Measurements from ENCODE around the gene COPZ2.
"Not testable (repeated sequence)": the region's sequence is repeated elsewhere in the genome, so short reads cannot be mapped to it uniquely, and the experiment has no call there.

The COPZ2 gene

GRCh38 chr17:48014595-48015111 lies 22.9 kb downstream of the COPZ2 start:
- intact Hi-C loops (cut with DNase I): no loop called here
- DNase-seq: peak in 1 of 42 donors; percentile 14

DNA sequence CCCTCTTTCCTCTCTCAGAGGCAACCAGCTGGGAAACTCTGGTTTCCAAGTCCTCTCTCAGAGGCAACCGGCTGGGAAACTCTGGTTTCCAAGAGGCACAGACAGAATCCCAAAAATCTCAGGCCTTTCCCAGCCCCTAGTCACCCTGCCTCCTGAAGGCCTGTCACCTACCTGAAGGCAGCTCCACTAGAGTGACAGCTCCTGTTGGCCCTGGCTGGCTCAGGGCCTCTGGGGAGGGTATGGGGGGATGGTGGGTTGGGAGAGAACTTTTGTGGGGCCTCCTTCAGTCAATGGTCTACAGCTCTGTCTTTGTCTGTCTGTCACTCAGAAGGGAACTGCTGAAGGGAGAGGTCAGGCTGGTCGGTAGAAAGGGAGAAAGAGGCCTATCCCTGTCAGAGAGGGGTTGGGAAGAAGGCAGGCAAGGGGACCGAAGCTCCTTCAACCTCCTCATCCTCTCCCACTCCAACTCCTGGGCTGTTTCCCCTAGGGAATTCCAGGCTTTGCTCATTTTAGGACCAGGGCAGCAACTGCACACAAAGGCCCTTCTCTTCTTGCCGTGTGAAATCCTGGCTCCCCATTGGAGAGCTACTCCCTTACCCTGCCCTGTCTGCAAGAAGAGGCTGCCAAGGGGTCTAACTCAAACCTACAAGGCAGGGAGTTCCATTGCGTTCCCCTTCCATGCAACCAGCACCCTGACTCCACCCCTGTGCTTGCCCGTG lies 23.6 kb downstream of the COPZ2 start:
- intact Hi-C loops (cut with DNase I): no loop called here

DNA sequence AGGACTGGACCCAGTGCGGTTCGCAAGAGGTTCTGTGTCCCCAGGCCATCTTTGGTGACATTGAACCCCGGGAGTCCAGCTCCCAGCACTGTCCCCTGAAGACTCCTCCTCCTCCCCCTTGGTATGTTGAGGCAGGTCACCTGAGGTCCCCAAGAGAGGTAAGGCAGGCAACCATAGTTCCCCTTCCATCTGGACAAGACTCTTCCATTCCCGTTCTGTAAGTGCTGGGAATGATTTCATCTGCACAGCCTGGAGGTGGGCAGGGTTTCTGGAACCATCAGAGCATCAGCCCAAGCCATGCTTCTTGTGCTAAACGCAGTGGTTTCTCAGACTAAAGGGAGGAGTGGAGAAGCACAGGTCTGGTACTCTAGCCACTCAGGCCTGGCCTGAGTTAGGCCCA lies 24.9 kb downstream of the COPZ2 start:
- intact Hi-C loops (cut with DNase I): no loop called here
- no peak for DNase-seq

More for the DNA sequence above, 23.6 kb downstream of the COPZ2 start:
- DNase-seq: peak in 1 of 42 donors; percentile 9

DNA sequence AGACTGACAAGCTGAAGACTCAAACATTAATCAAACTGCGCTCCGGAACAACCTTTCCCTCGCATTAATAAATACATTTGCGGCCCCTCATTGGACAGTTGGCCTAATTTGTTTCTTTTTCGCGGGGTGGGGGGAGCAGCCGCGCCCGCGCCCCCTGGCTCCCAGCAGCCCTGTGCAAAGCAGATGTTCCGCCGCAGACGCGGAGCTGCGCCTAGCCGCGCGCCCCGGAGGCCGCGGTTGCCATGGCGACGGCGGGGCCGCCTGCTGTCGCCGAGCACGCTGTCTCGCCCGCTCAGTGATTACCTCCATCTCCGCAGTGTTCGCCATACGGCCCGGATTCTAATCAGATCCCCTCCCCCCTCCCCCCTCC lies 25.5 kb downstream of the COPZ2 start:
- intact Hi-C loops (cut with DNase I): no loop called here
- DNase-seq: peak in 41 of 42 donors; percentile 44 to 89 (median 73)

GRCh38 chr17:48011405-48012150 lies 26.0 kb downstream of the COPZ2 start:
- intact Hi-C loops (cut with DNase I): no loop called here
- peak in 4 of 42 donors; percentile 25 to 56 (median 46) for DNase-seq

DNA sequence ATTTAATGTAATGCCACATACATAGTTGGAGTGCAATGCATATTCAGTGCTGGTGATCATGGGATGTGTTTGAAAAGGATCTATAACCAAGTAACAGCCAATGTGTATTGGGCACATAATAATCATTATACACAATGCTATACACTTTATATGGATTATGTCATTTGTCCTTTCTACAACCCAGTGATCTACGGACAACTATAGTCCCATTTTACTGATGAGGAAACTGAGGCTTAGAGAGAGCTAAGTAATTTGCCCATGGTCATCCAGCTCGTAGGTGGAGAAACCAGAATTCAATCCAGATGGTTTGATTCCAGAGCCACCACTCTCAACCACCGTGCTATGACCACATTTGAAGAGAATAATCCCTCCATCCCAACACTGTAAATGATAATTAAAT lies 27.4 kb downstream of the COPZ2 start:
- intact Hi-C loops (cut with DNase I): no loop called here
- DNase-seq: no peak

DNA sequence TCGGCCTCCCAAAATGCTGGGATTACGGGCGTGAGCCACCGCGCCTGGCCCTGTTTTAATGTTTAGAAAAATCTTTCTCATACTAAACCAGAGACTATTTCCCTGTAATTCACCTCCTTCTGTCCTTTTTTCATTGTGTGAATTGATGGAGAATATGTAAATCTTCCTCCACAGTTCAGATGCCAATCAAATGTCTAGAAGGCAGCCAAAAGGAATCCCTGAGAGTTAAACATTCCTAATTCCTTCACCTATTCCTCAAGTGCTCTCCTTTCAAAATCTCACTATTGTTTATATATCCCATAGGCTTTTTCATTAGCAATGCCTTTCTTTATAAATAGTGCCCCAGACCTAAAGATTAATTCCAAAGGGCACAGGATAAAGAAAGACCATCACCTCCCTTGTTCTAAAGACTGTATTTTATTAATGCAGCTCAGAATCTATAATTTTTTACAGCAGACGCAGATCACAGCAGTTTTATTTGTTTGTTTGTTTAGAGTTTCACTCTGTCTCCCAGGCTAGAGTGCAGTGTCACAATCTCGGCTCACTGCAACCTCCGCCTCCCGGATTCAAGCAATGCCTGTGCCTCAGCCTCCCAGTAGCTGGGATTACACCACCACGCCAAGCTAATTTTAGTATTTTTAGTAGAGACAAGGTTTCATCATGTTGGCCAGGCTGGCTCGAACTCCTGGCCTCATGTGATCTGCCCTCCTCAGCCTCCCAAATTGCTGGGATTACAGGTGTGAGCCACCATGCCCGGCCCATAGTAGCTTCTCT lies 30.5 kb downstream of the COPZ2 start:
- no peak for DNase-seq
- intact Hi-C loops (cut with DNase I): no loop called here

DNA sequence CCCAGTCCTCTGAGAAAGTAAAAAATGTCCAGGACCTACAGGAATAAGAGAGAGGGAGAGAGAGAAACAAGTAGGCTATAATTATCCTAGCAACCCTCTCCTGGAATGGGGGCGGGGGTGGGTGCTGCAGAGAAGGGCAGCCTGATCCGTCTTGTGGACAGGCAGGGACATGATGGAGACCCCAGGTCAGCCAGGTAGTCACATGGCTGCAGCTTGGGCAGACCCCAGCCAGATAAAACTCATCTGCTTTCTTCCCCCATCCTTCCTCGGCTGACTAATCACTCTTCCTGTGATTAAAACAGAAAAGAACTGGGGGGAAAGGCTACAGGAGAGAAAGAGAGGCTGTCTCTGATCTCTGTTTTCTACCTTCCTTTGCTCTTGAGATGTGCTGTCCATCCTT lies 32.6 kb downstream of the COPZ2 start:
- no peak for DNase-seq
- intact Hi-C loops (cut with DNase I): no loop called here

DNA sequence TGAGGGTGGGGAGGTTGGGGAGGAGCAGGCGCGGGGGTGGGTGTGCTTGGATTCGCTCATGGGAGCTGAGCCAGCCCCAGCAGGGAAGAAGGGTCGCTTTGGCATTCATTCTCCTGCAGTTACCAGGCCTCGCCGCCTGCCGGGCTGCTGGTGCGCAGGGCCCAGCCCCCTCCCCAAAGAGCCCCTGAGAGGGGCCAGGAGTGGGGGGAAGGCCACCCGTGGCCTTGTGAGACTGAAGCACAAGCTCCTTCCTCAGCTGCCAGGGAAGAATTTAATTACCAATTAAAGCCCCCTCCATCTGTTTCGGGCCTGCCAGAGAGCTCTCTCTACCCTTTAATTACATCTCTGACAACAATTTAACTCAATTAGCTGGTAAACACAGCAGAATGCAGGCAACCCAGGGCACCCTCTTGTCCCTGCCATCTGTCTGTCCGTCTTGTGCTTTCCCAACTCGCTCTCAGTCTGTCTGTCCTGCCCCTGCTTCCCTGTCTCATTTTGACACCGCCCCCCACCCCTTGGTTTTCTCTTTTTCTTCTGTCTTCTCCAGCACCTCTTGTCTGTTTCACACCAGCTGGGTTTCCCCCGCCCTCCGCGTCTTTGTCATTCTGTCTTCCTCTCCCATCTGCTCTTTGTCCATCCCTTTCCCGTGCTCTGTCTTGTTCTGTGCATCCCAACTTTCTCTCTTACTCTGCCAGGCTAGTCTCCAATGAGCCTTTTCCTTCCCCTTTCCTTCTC lies 34.0 kb downstream of the COPZ2 start:
- intact Hi-C loops (cut with DNase I): no loop called here
- DNase-seq: peak in 13 of 42 donors; percentile 28 to 57 (median 44)

DNA sequence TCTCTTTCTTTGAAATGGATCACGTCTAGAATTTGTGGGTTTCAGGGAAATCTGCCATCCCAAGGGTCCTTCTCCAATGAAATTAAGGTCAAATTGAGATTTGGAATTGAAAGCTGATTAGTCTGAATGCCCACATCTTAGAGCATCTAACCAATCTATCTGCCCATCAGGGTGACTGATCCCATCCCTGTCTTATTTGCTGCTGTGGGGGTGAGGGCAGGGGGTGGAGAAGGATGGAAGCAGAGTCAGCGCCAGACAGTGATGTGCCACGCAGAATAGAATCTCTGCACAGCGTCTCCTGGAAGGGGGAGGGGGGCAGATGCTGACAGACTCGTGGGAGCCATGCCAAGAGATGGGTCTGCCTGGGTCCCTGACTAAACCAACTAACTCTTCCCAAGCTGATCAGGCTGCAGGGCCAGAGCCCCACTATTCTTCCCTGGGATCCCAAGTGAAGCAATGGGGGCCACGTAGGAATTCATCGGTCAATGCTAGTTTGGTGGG lies 34.6 kb downstream of the COPZ2 start:
- DNase-seq: peak; percentile 28 to 91 (median 68)
- intact Hi-C loops (cut with DNase I): no loop called here

DNA sequence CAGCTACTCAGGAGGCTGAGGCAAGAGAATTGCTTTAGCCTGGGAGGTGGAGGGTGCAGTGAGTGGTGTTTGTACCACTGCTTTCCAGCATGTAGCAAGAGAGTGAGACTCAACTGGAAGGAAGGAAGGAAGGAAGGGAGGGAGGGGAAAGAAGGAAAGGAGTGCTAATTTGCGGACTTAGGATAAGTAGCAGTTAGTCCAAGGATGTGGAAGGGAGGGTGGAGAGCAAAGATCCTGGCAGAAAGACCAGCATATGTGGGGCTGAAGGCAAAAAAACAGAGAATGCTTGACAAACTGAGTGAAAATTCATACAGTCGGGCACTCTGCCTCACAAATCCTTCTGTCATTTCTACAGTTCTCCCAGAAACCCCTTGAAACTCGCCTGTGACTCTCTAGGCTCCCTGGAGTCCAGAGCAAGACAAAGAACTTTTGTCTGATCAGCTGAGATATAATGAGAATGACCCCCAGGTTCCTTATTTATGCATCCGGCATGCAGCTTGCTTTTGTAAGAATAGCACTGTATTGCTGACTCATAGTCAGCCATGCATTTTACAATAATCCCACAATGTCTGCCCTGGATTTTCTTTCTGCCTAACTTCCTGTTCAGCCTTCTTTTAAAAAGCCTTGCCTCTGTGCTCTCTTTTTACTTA lies 35.2 kb downstream of the COPZ2 start:
- DNase-seq: peak in 3 of 42 donors; percentile 19 to 60 (median 51)
- intact Hi-C loops (cut with DNase I): no loop called here

DNA sequence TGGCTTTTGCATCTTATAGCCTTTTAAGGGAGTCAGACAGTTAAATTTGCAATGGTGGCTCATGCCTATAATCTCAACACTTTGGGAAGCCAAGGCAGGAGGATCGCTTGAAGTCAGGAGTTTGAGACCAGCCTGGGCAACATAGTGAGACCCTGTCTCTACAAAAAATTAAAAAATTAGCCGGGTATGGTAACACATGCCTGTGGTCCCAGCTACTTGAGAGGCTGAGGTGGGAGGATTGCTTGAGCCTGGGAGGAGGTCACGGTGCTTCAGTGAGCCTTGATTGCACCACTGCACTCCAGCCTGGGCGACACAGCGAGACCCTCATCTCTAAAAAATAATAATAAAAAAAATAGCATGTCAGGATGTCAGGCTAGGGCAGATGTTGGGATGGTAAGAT lies 35.9 kb downstream of the COPZ2 start:
- intact Hi-C loops (cut with DNase I); DNase-seq: not testable (repeated sequence)

GRCh38 chr17:48001197-48001596 lies 36.4 kb downstream of the COPZ2 start:
- DNase-seq: no peak
- intact Hi-C loops (cut with DNase I): no loop called here

GRCh38 chr17:47999582-47999981 lies 38.0 kb downstream of the COPZ2 start:
- intact Hi-C loops (cut with DNase I): no loop called here
- peak in 3 of 42 donors; percentile 41 to 51 (median 47) for DNase-seq

- intact Hi-C loops (cut with DNase I): no loop called here
- DNase-seq: no peak
Observed at GRCh38 chr17:47998044-47998443, 39.6 kb downstream of the COPZ2 start.

DNA sequence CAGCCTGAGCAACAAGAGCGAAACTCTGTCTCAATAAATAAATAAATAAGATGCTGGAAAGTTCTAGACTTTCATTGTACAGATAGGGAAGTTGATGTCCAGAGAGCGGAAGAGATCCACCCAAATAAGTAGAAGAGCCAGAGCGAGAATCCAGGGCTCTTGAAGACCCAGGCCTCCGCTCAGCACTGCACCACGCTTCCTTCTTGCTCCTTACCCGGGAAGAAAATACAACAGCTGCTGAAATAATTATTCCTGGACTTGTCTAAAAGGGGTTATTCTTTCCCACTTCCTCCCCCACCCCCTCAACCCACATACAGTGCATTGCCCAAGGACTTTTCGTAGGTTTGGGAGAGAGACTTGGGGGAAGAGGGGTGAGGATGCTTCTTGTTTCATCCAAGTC lies 40.0 kb downstream of the COPZ2 start:
- no peak for DNase-seq
- intact Hi-C loops (cut with DNase I): no loop called here

GRCh38 chr17:47996201-47996600 lies 41.4 kb downstream of the COPZ2 start:
- intact Hi-C loops (cut with DNase I): no loop called here
- no peak for DNase-seq

GRCh38 chr17:47995241-47995935 lies 42.2 kb downstream of the COPZ2 start:
- intact Hi-C loops (cut with DNase I): no loop called here
- no peak for DNase-seq
